ENCODE results near the gene BMPR2. TPM values are rescaled to one million over a fixed set of nuclear protein-coding genes. Genes with fewer than 3 reads are reported as not detected.

BMPR2 gene
- total and polyA plus RNA-seq, 4 donors = 4.3 to 16.2 (median 7.7) TPM

- TF ChIP-seq REST (IDR thresholded peaks at IDR 0.05) (no peak), GABPA (IDR thresholded peaks at IDR 0.05 in 1 of 2, conservative IDR thresholded peaks at IDR 0.05 in 1 of 2) (no peak)
Measured at GRCh38 chr2:202512176-202512575, 136.0 kb downstream of the BMPR2 start (continued).

- TF ChIP-seq GABPA (IDR thresholded peaks at IDR 0.05 in 1 of 2, conservative IDR thresholded peaks at IDR 0.05 in 1 of 2) (no peak), ZBTB33 (IDR thresholded peaks at IDR 0.05) (no peak), RXRA (IDR thresholded peaks at IDR 0.05) (no peak), JUND (IDR thresholded peaks at IDR 0.05) (no peak), HNF4G (IDR thresholded peaks at IDR 0.05) (no peak), CTCF (IDR thresholded peaks at IDR 0.05; ENCODE audit: low read depth, low read length, missing input control) (no peak), YY1 (IDR thresholded peaks at IDR 0.05) (no peak), MAX (IDR thresholded peaks at IDR 0.05) (no peak), RAD21 (IDR thresholded peaks at IDR 0.05) (no peak), FOXA2 (IDR thresholded peaks at IDR 0.05) (no peak)
- H3K27me3 ChIP-seq (ENCODE audit: control insufficient read depth in 4 of 4, insufficient read depth in 4 of 4, low read length in 3 of 4) = no peaks in the 10 kb centered on the region
- no peak overlapping the region for H3K27ac ChIP-seq (ENCODE audit: low read depth in 1 of 2, low read length in 2 of 2)
- H3K9ac ChIP-seq (ENCODE audit: low read depth in 1 of 2, low read length in 2 of 2) = no peak overlapping the region
- no peak overlapping the region for H3K4me3 ChIP-seq (ENCODE audit: low read depth in 1 of 3, low read length in 3 of 3)
- peaks cover 2 to 9% (median 4%) of the 10 kb centered on the region in 4 donors for H3K36me3 ChIP-seq (ENCODE audit: control insufficient read depth in 4 of 4, insufficient read depth in 3 of 4, low read depth in 1 of 4, low read length in 3 of 4)
- peaks cover 0 to 5% (median 4%) of the 10 kb centered on the region in 4 donors for H3K4me1 ChIP-seq (ENCODE audit: control insufficient read depth in 4 of 4, insufficient read depth in 4 of 4, low read length in 3 of 4)
- no peak for DNase-seq (ENCODE audit: low spot score)
- 92% methylated on average over 3 of the region's 3 CpGs for WGBS
- no peaks in the 10 kb centered on the region for H3K9me3 ChIP-seq (ENCODE audit: control insufficient read depth in 4 of 4, low read length in 3 of 4)
Measured at GRCh38 chr2:202514732-202515131, 138.6 kb downstream of the BMPR2 start.

GRCh38 chr2:202519453-202519852 lies 143.3 kb downstream of the BMPR2 start:
- Histone ChIP-seq H3K36me3 (ENCODE audit: control insufficient read depth in 4 of 4, insufficient read depth in 3 of 4, low read depth in 1 of 4, low read length in 3 of 4) (peaks cover 8 to 24% (median 13%) of the 10 kb centered on the region in 4 donors), H3K9me3 (ENCODE audit: control insufficient read depth in 4 of 4, low read length in 3 of 4) (no peaks in the 10 kb centered on the region), H3K4me1 (ENCODE audit: control insufficient read depth in 4 of 4, insufficient read depth in 4 of 4, low read length in 3 of 4) (no peaks in the 10 kb centered on the region), H3K27ac (ENCODE audit: low read depth in 1 of 2, low read length in 2 of 2) (no peak overlapping the region), H3K4me3 (ENCODE audit: low read depth in 1 of 3, low read length in 3 of 3) (no peak overlapping the region), H3K9ac (ENCODE audit: low read depth in 1 of 2, low read length in 2 of 2) (no peak overlapping the region), H3K27me3 (ENCODE audit: control insufficient read depth in 4 of 4, insufficient read depth in 4 of 4, low read length in 3 of 4) (no peaks in the 10 kb centered on the region)
- no peak for DNase-seq (ENCODE audit: low spot score)
- 100% methylated on average over 1 of the region's 1 CpG for WGBS
- TF ChIP-seq FOXA1 (IDR thresholded peaks at IDR 0.05) (no peak), YY1 (IDR thresholded peaks at IDR 0.05) (no peak), FOXA2 (IDR thresholded peaks at IDR 0.05) (no peak), GABPA (IDR thresholded peaks at IDR 0.05 in 1 of 2, conservative IDR thresholded peaks at IDR 0.05 in 1 of 2) (no peak), SP1 (IDR thresholded peaks at IDR 0.05) (no peak), RAD21 (IDR thresholded peaks at IDR 0.05) (no peak), HNF4G (IDR thresholded peaks at IDR 0.05) (no peak), TAF1 (conservative IDR thresholded peaks at IDR 0.05) (no peak), CTCF (IDR thresholded peaks at IDR 0.05; ENCODE audit: low read depth, low read length, missing input control) (no peak), NR2F2 (IDR thresholded peaks at IDR 0.05) (no peak), HNF4A (conservative IDR thresholded peaks at IDR 0.05) (no peak), EGR1 (IDR thresholded peaks at IDR 0.05; ENCODE audit: low read depth in 2 of 2) (no peak), ZBTB33 (IDR thresholded peaks at IDR 0.05) (no peak), RXRA (IDR thresholded peaks at IDR 0.05) (no peak), MAX (IDR thresholded peaks at IDR 0.05) (no peak)

Data from liver (tissue), 9 donors.